ENCODE results near the gene TEDDM1. TPM values are rescaled to one million over a fixed set of nuclear protein-coding genes. Genes with fewer than 3 reads are reported as not detected.

TEDDM1 gene
- total RNA-seq, 4 donors from 2014 or later = not detected

DNA sequence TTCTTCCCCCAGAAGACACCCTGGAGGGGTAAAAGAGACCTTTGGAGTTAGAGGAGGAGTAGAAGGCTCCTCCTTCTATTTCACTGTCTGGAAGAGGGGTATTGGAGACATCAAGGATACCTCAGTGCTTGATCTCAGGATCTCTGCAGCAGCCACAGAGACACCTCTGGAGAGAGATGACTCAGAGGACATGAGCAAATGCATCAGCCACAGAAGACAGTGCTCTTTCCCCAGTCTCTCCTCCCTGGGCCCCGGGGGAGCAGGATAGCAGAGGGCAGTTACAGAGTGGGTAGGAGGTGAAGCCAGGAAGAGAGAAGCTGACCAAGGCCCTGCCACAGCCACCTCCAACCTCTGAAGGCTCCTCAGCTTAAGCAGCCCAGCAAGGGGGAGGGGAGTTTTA is 15.3 kb upstream of the TEDDM1 start:
- Histone ChIP-seq H3K27me3 (no peaks in the 10 kb centered on the region), H3K27ac (no peak overlapping the region), H3K36me3 (no peaks in the 10 kb centered on the region), H3K9me3 (no peaks in the 10 kb centered on the region), H3K4me1 (peaks cover 0 to 2% (median 0%) of the 10 kb centered on the region in 4 donors), H3K4me3 (no peak overlapping the region)
- WGBS, 2 donors = 50 to 69% methylated on average over 1 of the region's 1 CpG
- no peak for DNase-seq (ENCODE audit: low spot score in 2 of 2)
- TF ChIP-seq POLR2A (IDR thresholded peaks at IDR 0.05) (no peak), EP300 (IDR thresholded peaks at IDR 0.05) (no peak)
- TF ChIP-seq, protein P1, sequence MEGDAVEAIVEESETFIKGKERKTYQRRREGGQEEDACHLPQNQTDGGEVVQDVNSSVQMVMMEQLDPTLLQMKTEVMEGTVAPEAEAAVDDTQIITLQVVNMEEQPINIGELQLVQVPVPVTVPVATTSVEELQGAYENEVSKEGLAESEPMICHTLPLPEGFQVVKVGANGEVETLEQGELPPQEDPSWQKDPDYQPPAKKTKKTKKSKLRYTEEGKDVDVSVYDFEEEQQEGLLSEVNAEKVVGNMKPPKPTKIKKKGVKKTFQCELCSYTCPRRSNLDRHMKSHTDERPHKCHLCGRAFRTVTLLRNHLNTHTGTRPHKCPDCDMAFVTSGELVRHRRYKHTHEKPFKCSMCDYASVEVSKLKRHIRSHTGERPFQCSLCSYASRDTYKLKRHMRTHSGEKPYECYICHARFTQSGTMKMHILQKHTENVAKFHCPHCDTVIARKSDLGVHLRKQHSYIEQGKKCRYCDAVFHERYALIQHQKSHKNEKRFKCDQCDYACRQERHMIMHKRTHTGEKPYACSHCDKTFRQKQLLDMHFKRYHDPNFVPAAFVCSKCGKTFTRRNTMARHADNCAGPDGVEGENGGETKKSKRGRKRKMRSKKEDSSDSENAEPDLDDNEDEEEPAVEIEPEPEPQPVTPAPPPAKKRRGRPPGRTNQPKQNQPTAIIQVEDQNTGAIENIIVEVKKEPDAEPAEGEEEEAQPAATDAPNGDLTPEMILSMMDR (IDR thresholded peaks at IDR 0.05) = no peak

DNA sequence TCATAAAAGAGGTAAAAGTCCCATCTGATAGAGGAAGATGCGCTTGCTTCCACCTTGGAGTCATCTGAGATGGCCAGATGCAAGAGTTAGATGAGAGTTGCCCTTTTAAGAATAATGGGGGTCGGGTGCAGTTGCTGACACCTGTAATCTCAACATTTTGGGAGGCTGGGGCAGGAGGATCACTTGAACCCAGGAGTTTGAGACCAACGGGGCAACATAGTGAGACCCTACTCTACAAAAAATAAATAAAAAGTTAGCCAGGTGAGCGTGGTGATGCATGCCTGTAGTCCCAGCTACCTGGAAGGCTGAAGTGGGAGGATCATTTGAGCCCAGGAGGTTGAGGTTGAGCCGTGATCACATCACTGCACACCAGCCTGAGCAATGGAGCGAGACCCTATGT is 13.5 kb upstream of the TEDDM1 start:
- no peaks in the 10 kb centered on the region for H3K9me3 ChIP-seq
- DNase-seq (ENCODE audit: low spot score in 2 of 2) = no peak
- TF ChIP-seq, protein P1 (IDR thresholded peaks at IDR 0.05) = no peak
- TF ChIP-seq POLR2A (IDR thresholded peaks at IDR 0.05) = no peak
- no peak for TF ChIP-seq EP300 (IDR thresholded peaks at IDR 0.05)
- WGBS, 2 donors = 91 to 93% methylated on average over 6 of the region's 6 CpGs
- H3K27me3 ChIP-seq = no peaks in the 10 kb centered on the region
- H3K27ac ChIP-seq = no peak overlapping the region
- no peaks in the 10 kb centered on the region for H3K36me3 ChIP-seq
- no peak overlapping the region for H3K4me3 ChIP-seq
- H3K4me1 ChIP-seq = peaks cover 0 to 7% (median 0%) of the 10 kb centered on the region in 4 donors

DNA sequence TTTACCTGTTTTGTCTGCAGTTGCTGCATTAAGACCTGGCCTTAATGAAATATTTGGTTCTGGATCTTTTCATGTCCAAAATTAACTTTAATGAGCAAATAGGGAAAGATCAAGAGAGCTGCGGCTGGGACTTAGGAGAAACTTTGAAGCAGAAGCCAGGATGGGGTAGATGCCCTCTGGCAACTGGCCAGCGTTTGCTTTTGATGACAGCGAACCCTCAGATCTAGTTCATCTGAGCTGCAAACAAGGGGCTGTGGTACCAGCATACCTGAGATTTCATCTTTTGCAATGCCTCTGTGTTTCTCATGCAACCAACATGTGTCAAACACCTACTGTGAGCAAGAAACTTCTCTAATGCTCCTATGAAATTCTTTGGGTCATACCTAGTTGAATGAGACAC is 13.0 kb upstream of the TEDDM1 start:
- WGBS, 2 donors = 69 to 87% methylated on average over 3 of the region's 3 CpGs
- H3K36me3 ChIP-seq = no peaks in the 10 kb centered on the region
- no peaks in the 10 kb centered on the region for H3K9me3 ChIP-seq

DNA sequence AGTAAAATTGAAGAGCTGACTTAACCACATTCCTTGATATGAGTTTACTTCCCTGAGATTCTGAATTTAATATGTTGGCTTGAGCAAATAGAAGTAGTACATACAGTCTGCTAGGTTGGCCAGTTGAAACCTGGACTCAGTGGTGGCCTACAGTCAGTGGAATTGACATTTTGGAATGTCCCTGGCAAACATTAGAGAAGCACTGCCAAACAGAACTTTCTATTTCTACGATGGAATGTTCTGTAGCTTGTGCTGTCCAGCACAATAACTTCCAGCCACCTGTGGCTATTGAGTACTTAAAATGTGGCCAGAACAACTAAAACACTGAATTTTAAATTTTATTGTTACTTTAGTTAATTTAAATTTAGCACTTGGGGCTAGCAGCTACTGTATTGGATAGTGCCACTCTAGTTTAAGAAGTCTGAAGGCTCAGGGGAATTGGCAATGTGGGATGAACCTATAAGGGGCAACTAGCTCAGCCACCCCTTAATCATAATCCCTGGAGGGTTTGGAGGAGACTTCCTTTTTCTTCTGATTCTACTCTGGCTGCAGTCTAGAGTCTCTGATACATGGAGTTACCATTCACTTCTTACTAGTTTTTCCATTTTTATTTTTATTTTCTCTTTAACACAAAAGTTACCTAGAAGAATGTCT is 10.3 kb upstream of the TEDDM1 start:
- no peak for DNase-seq (ENCODE audit: low spot score in 2 of 2)
- H3K36me3 ChIP-seq = no peaks in the 10 kb centered on the region
- no peak overlapping the region for H3K4me3 ChIP-seq
- TF ChIP-seq POLR2A (IDR thresholded peaks at IDR 0.05) (no peak), EP300 (IDR thresholded peaks at IDR 0.05) (peak in 1 of 2 donors; percentile 31)
- TF ChIP-seq, protein P1 (IDR thresholded peaks at IDR 0.05) = no peak
- H3K27me3 ChIP-seq = peaks cover 0 to 9% of the 10 kb centered on the region in 2 donors
- H3K4me1 ChIP-seq = peaks cover 0 to 7% (median 0%) of the 10 kb centered on the region in 4 donors
- peaks cover 0 to 3% (median 0%) of the 10 kb centered on the region in 4 donors for H3K9me3 ChIP-seq
- WGBS, 2 donors = 42 to 50% methylated on average over 1 of the region's 1 CpG
- H3K27ac ChIP-seq = no peak overlapping the region

More for the DNA sequence above, 13.0 kb upstream of the TEDDM1 start:
- no peak for DNase-seq (ENCODE audit: low spot score in 2 of 2)
- no peak overlapping the region for H3K27ac ChIP-seq
- no peak overlapping the region for H3K4me3 ChIP-seq
- no peaks in the 10 kb centered on the region for H3K27me3 ChIP-seq
- peaks cover 0 to 7% (median 0%) of the 10 kb centered on the region in 4 donors for H3K4me1 ChIP-seq
- TF ChIP-seq EP300 (IDR thresholded peaks at IDR 0.05) (no peak), POLR2A (IDR thresholded peaks at IDR 0.05) (no peak)
- TF ChIP-seq, protein P1 (IDR thresholded peaks at IDR 0.05) = no peak

DNA sequence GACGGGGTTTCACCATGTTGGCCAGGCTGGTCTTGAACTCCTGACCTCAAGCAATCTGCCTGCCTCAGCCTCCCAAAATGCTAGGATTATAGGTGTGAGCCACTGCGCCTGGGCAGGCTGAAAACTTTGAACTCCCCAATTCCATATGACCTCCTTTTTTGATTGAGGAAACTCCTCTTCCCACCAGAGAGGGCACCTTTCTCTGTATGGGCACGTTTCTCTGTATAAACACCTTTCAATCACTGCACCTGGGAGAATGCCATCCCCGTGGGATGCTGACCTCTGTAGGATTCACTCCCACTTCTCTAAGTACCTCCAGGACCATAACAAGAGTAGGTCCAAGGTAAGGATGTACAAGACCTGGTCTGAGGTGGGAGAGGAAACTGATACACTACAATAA is 9.7 kb upstream of the TEDDM1 start:
- Histone ChIP-seq H3K9me3 (peaks cover 0 to 8% (median 0%) of the 10 kb centered on the region in 4 donors), H3K27me3 (peaks cover 0 to 9% of the 10 kb centered on the region in 2 donors), H3K4me3 (no peak overlapping the region), H3K36me3 (no peaks in the 10 kb centered on the region), H3K27ac (no peak overlapping the region), H3K4me1 (peaks cover 0 to 7% (median 0%) of the 10 kb centered on the region in 4 donors)
- no peak for DNase-seq (ENCODE audit: low spot score in 2 of 2)
- no peak for TF ChIP-seq POLR2A (IDR thresholded peaks at IDR 0.05)
- no peak for TF ChIP-seq EP300 (IDR thresholded peaks at IDR 0.05)
- 78 to 84% methylated on average over 4 of the region's 4 CpGs for WGBS, 2 donors
